GM18498 (cell line): ENCODE results near the gene SLC25A44.

ENCODE experiments used
- ATAC-seq: cut with Tn5 transposase; IDR thresholded peaks from one replicate; pipeline ENCODE4 v1.9.1; 2021; ENCODE audit warnings: mild to moderate bottlenecking, moderate library complexity; ENCODE audit not compliant: unreplicated experiment

SLC25A44 gene

GRCh38 chr1:156233426-156234127 is 39.7 kb downstream of the SLC25A44 start:
- no peak for ATAC-seq

GRCh38 chr1:156236164-156236563 is 42.3 kb downstream of the SLC25A44 start:
- ATAC-seq, result no peak

GRCh38 chr1:156238248-156238647 is 44.3 kb downstream of the SLC25A44 start:
- no peak for ATAC-seq

- no peak for ATAC-seq
Observed at GRCh38 chr1:156241311-156241811, 47.5 kb downstream of the SLC25A44 start.

GRCh38 chr1:156241926-156242325 is 48.0 kb downstream of the SLC25A44 start, which contains the start of gene BGLAP:
Gene BGLAP (plus strand): TSS chr1:156242184. CDS start chr1:156242232, 48 bp downstream.
- ATAC-seq, result no peak

GRCh38 chr1:156242738-156243137 is 48.8 kb downstream of the SLC25A44 start:
- ATAC-seq, result no peak

- no peak for ATAC-seq
Observed at GRCh38 chr1:156244126-156244525, 50.2 kb downstream of the SLC25A44 start.

GRCh38 chr1:156244712-156245111 is 50.8 kb downstream of the SLC25A44 start:
- ATAC-seq, result no peak

GRCh38 chr1:156245451-156246232 is 51.7 kb downstream of the SLC25A44 start:
- ATAC-seq, result no peak

GRCh38 chr1:156246241-156246780 is 52.4 kb downstream of the SLC25A44 start:
- no peak for ATAC-seq

GRCh38 chr1:156246781-156247459 is 53.0 kb downstream of the SLC25A44 start:
- no peak for ATAC-seq

- no peak for ATAC-seq
Observed at GRCh38 chr1:156247460-156248322, 53.8 kb downstream of the SLC25A44 start, which contains the start of gene PAQR6. Gene PAQR6 (minus strand): TSS chr1:156248056. CDS start chr1:156246731, 1,325 bp downstream.

- no peak for ATAC-seq
Observed at GRCh38 chr1:156248323-156248683, 54.4 kb downstream of the SLC25A44 start.

GRCh38 chr1:156249593-156249992 is 55.7 kb downstream of the SLC25A44 start:
- no peak for ATAC-seq

- no peak for ATAC-seq
Observed at GRCh38 chr1:156251527-156251926, 57.6 kb downstream of the SLC25A44 start.

- ATAC-seq, result no peak
Observed at GRCh38 chr1:156253634-156254033, 59.7 kb downstream of the SLC25A44 start.

- ATAC-seq, result no peak
Observed at GRCh38 chr1:156257711-156258110, 63.8 kb downstream of the SLC25A44 start.

- ATAC-seq, result no peak
Observed at GRCh38 chr1:156258859-156259258, 65.0 kb downstream of the SLC25A44 start.

GRCh38 chr1:156259805-156260204 is 65.9 kb downstream of the SLC25A44 start:
- ATAC-seq, result no peak

GRCh38 chr1:156260896-156261295 is 67.0 kb downstream of the SLC25A44 start:
- no peak for ATAC-seq
